T-helper 2 cell (primary cell): ENCODE results near the gene MEGF8.

Experiments used
- DNase-seq, 5 experiments: peaks; one replicate each; pipeline versions ENCODE4 v3.0.0 to v3.0.0-alpha.2; 2012 to 2022
- total RNA-seq, 2 donors: gene quantifications; one replicate each; lab custom pipeline; 2026; lab: John Stamatoyannopoulos, UW

The MEGF8 gene
- 19.1 to 19.6 reads per million in 2 donors for total RNA-seq

- peak; percentile 91 to 99 (median 97) for DNase-seq
These were observed at the start of gene MEGF8 for GRCh38 chr19:42325308-42325895. MEGF8 (plus strand) TSS chr19:42325635; CDS start chr19:42326244, 609 bp downstream.

GRCh38 chr19:42276284-42276683 is 49.2 kb upstream of the MEGF8 start:
- peak in 1 of 5 experiments; percentile 39 for DNase-seq

- DNase-seq = peak in 1 of 5 experiments; percentile 65
These were observed 48.6 kb upstream of the MEGF8 start for GRCh38 chr19:42276821-42277220.

- no peak for DNase-seq
These were observed 47.5 kb upstream of the MEGF8 start for GRCh38 chr19:42277821-42278451.

GRCh38 chr19:42278452-42279154 is 46.8 kb upstream of the MEGF8 start:
- DNase-seq = no peak

- no peak for DNase-seq
These were observed 46.1 kb upstream of the MEGF8 start for GRCh38 chr19:42279155-42279901.

- peak; percentile 76 to 96 (median 78) for DNase-seq
These were observed 45.3 kb upstream of the MEGF8 start for GRCh38 chr19:42279902-42280814.

- no peak for DNase-seq
These were observed 44.7 kb upstream of the MEGF8 start for GRCh38 chr19:42280815-42281145.

GRCh38 chr19:42281146-42281826 is 44.1 kb upstream of the MEGF8 start:
- peak in 1 of 5 experiments; percentile 39 for DNase-seq

GRCh38 chr19:42281827-42282762 is 43.3 kb upstream of the MEGF8 start:
- peak in 1 of 5 experiments; percentile 25 for DNase-seq

- DNase-seq = peak in 1 of 5 experiments; percentile 27
These were observed 42.6 kb upstream of the MEGF8 start for GRCh38 chr19:42282819-42283187.

GRCh38 chr19:42283188-42284065 is 42.0 kb upstream of the MEGF8 start:
- peak; percentile 93 to 98 (median 95) for DNase-seq

- peak; percentile 66 to 92 (median 83) for DNase-seq
These were observed 41.4 kb upstream of the MEGF8 start for GRCh38 chr19:42284066-42284501.

- peak in 1 of 5 experiments; percentile 48 for DNase-seq
These were observed 40.7 kb upstream of the MEGF8 start for GRCh38 chr19:42284591-42285341.

GRCh38 chr19:42285541-42285941 is 39.9 kb upstream of the MEGF8 start:
- DNase-seq = no peak

GRCh38 chr19:42285988-42286348 is 39.5 kb upstream of the MEGF8 start:
- no peak for DNase-seq

- no peak for DNase-seq
These were observed 39.0 kb upstream of the MEGF8 start for GRCh38 chr19:42286349-42287016.
